Skeletal muscle cell (primary cell): ENCODE data around the gene AEBP2.
"Not testable (repeated sequence)": the region's sequence is repeated elsewhere in the genome, so short reads cannot be mapped to it uniquely, and the experiment has no call there.

Experiments
- DNase-seq: peaks from one replicate; pipeline ENCODE4 v3.0.0-alpha.2; 2010; ENCODE audit warnings: low read depth
- H3K4me3 ChIP-seq: 2 replicates; pipeline ENCODE4 v1.5.1; 2011; ENCODE audit warnings: low read depth, mild to moderate bottlenecking, control low read depth, low read length, moderate library complexity

AEBP2 gene

GRCh38 chr12:19449814-19450213, 10.5 kb downstream of the AEBP2 start:
- no peak for DNase-seq
- H3K4me3 ChIP-seq = no peak overlapping the region

- H3K4me3 ChIP-seq = no peak overlapping the region
- no peak for DNase-seq
These were observed 11.1 kb downstream of the AEBP2 start for GRCh38 chr12:19450362-19450761.

GRCh38 chr12:19451196-19451595, 11.9 kb downstream of the AEBP2 start:
- no peak overlapping the region for H3K4me3 ChIP-seq
- DNase-seq = peak; percentile 38

GRCh38 chr12:19453961-19454360, 14.7 kb downstream of the AEBP2 start:
- no peak overlapping the region for H3K4me3 ChIP-seq
- DNase-seq = no peak

- DNase-seq = no peak
- no peak overlapping the region for H3K4me3 ChIP-seq
These were observed 15.5 kb downstream of the AEBP2 start for GRCh38 chr12:19454837-19455236.

- no peak for DNase-seq
- no peak overlapping the region for H3K4me3 ChIP-seq
These were observed 16.9 kb downstream of the AEBP2 start for GRCh38 chr12:19456176-19456575.

- H3K4me3 ChIP-seq = no peak overlapping the region
- no peak for DNase-seq
These were observed 18.3 kb downstream of the AEBP2 start for GRCh38 chr12:19457561-19457960.

GRCh38 chr12:19458733-19459132, 19.4 kb downstream of the AEBP2 start:
- no peak overlapping the region for H3K4me3 ChIP-seq
- no peak for DNase-seq

GRCh38 chr12:19461999-19462398, 22.7 kb downstream of the AEBP2 start:
- H3K4me3 ChIP-seq = no peak overlapping the region
- DNase-seq = no peak

GRCh38 chr12:19462406-19462805, 23.1 kb downstream of the AEBP2 start:
- DNase-seq = no peak
- H3K4me3 ChIP-seq = no peak overlapping the region

GRCh38 chr12:19464192-19464580, 24.9 kb downstream of the AEBP2 start:
- DNase-seq = no peak
- no peak overlapping the region for H3K4me3 ChIP-seq

GRCh38 chr12:19465711-19466110, 26.4 kb downstream of the AEBP2 start:
- no peak for DNase-seq
- no peak overlapping the region for H3K4me3 ChIP-seq

GRCh38 chr12:19474147-19474546, 34.9 kb downstream of the AEBP2 start:
- no peak overlapping the region for H3K4me3 ChIP-seq
- DNase-seq = peak; percentile 25

- not testable (repeated sequence) for H3K4me3 ChIP-seq, DNase-seq
These were observed 36.7 kb downstream of the AEBP2 start for GRCh38 chr12:19475884-19476505.

- no peak for DNase-seq
These were observed 37.8 kb downstream of the AEBP2 start for GRCh38 chr12:19477071-19477470.

GRCh38 chr12:19480459-19480858, 41.2 kb downstream of the AEBP2 start:
- H3K4me3 ChIP-seq = no peak overlapping the region
- DNase-seq = no peak

More at GRCh38 chr12:19477071-19477470, 37.8 kb downstream of the AEBP2 start:
- no peak overlapping the region for H3K4me3 ChIP-seq

GRCh38 chr12:19482036-19482435, 42.7 kb downstream of the AEBP2 start:
- DNase-seq = no peak
- H3K4me3 ChIP-seq = no peak overlapping the region

- DNase-seq = no peak
- no peak overlapping the region for H3K4me3 ChIP-seq
These were observed 43.3 kb downstream of the AEBP2 start for GRCh38 chr12:19482551-19483109.

GRCh38 chr12:19483727-19484126, 44.4 kb downstream of the AEBP2 start:
- no peak overlapping the region for H3K4me3 ChIP-seq
- DNase-seq = no peak

- no peak for DNase-seq
- H3K4me3 ChIP-seq = no peak overlapping the region
These were observed 45.4 kb downstream of the AEBP2 start for GRCh38 chr12:19484738-19485137.

- no peak for DNase-seq
- no peak overlapping the region for H3K4me3 ChIP-seq
These were observed 45.9 kb downstream of the AEBP2 start for GRCh38 chr12:19485240-19485639.

- no peak for DNase-seq
- H3K4me3 ChIP-seq = no peak overlapping the region
These were observed 49.9 kb downstream of the AEBP2 start for GRCh38 chr12:19489168-19489567.
